Neural progenitor cell (in vitro differentiated cells): ENCODE results near the gene TLNRD1. TPM values are rescaled to one million over a fixed set of nuclear protein-coding genes. Genes with fewer than 3 reads are reported as not detected.

Source experiments
- DNase-seq: peaks from one replicate; pipeline ENCODE4 v3.0.0-alpha.2; 2016; ENCODE audit warnings: low spot score
- H2AFZ ChIP-seq: fragments of 200-600 bp; sonication (generic); replicated peaks from 2 replicates; pipeline ENCODE4 v1.6.1; 2016; ENCODE audit warnings: antibody characterized with exemption
- H3F3A ChIP-seq: fragments of 200-600 bp; sonication (generic); 2 replicates; pipeline ENCODE4 v1.6.1; 2016; ENCODE audit warnings: antibody characterized with exemption, low read depth
- H3K27ac ChIP-seq: fragments of 200-600 bp; sonication (generic); 2 replicates; pipeline ENCODE4 v1.5.1; 2016; ENCODE audit warnings: mild to moderate bottlenecking
- H3K27me3 ChIP-seq: fragments of 200-600 bp; sonication (generic); 2 replicates; pipeline ENCODE4 v1.6.1; 2016; ENCODE audit warnings: mild to moderate bottlenecking, moderate library complexity
- H3K36me3 ChIP-seq: fragments of 200-600 bp; sonication (generic); 2 replicates; pipeline ENCODE4 v1.5.1; 2016
- H3K4me1 ChIP-seq: fragments of 200-600 bp; sonication (generic); 2 replicates; pipeline ENCODE4 v1.6.1; 2016; ENCODE audit warnings: mixed run types
- H3K4me2 ChIP-seq: fragments of 200-600 bp; sonication (generic); 2 replicates; pipeline ENCODE4 v1.6.1; 2016
- H3K4me3 ChIP-seq: fragments of 200-600 bp; sonication (generic); 2 replicates; pipeline ENCODE4 v1.5.1; 2016
- H3K79me2 ChIP-seq: fragments of 200-600 bp; sonication (generic); 2 replicates; pipeline ENCODE4 v1.6.1; 2016; ENCODE audit warnings: low read depth
- H3K9ac ChIP-seq: fragments of 200-600 bp; sonication (generic); 2 replicates; pipeline ENCODE4 v1.6.1; 2016
- H3K9me3 ChIP-seq: fragments of 200-600 bp; sonication (generic); 2 replicates; pipeline ENCODE4 v1.5.1; 2016; ENCODE audit warnings: low read depth
- H4K20me1 ChIP-seq: fragments of 200-600 bp; sonication (generic); 2 replicates; pipeline ENCODE4 v1.6.1; 2016; ENCODE audit warnings: low read depth
- H3K27ac Mint-ChIP-seq: 3 replicates; pipeline ENCODE4 v1.8.0; 2021; ENCODE audit warnings: mixed read lengths
- H3K27me3 Mint-ChIP-seq: 2 replicates; pipeline ENCODE4 v1.8.0; 2022; ENCODE audit warnings: low read depth, mild to moderate bottlenecking, inconsistent platforms, moderate library complexity, mixed read lengths; ENCODE audit not compliant: insufficient read depth
- H3K36me3 Mint-ChIP-seq: 3 replicates; pipeline ENCODE4 v1.8.0; 2021; ENCODE audit warnings: mixed read lengths
- H3K4me1 Mint-ChIP-seq: 3 replicates; pipeline ENCODE4 v1.8.0; 2021; ENCODE audit warnings: mixed read lengths
- H3K4me3 Mint-ChIP-seq: 3 replicates; pipeline ENCODE4 v1.8.0; 2021; ENCODE audit warnings: mild to moderate bottlenecking, moderate library complexity, mixed read lengths
- H3K9me3 Mint-ChIP-seq: 3 replicates; pipeline ENCODE4 v1.8.0; 2020; ENCODE audit warnings: mixed read lengths
- EZH2 ChIP-seq: fragments of 200-600 bp; sonication (generic); IDR thresholded peaks from 2 replicates; pipeline ENCODE4 v1.6.1; 2017; ENCODE audit warnings: antibody characterized with exemption, mild to moderate bottlenecking, moderate library complexity
- EZH2phosphoT487 ChIP-seq: fragments of 200-600 bp; sonication (generic); IDR thresholded peaks from 2 replicates; pipeline ENCODE4 v1.6.1; 2017; ENCODE audit warnings: antibody characterized with exemption
- total RNA-seq: library from RNA; depleted of rRNA; stranded (reverse); fragments of >200 nt; gene quantifications from 2 replicates; pipeline ENCODE4 v1.2.3, GENCODE V29; 2015; ENCODE audit warnings: low replicate concordance
- TF ChIP-seq, protein P1 (sequence below): fragments of 200-600 bp; sonication (generic); IDR thresholded peaks from 2 replicates; pipeline ENCODE4 v1.5.1; 2017; ENCODE audit warnings: antibody characterized with exemption, mild to moderate bottlenecking

TLNRD1 gene
- total RNA-seq, 1 donor from 2014 or later, result 7.3 TPM

DNA sequence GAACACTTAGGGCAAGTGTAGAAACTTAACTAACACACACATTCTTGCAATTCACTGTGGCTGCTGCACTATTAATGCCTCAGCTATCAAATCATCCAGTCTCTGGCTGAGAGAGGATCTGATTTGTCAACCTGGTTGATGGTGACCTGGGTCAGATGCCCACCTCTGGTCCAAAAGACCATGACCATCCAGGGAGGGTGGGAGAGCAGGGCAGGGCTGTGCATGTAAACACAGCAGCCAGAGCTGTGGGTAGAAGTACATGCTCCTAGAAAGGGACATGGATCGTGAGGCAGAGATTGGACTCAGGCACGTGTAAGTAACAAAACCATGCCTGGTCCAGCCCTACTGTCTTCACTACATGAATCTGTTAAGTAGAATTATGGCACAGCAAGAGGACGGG, 28.4 kb upstream of the TLNRD1 start:
- H3K27me3 Mint-ChIP-seq, result peaks cover 2% of the 10 kb centered on the region
- H3K4me2 ChIP-seq, result no peak overlapping the region
- no peak overlapping the region for H2AFZ ChIP-seq
- H3K9me3 Mint-ChIP-seq, result no peaks in the 10 kb centered on the region
- peaks cover 8% of the 10 kb centered on the region for H3K4me1 Mint-ChIP-seq
- H3K27ac ChIP-seq, result no peak overlapping the region
- no peaks in the 10 kb centered on the region for H3K27me3 ChIP-seq
- H3K9me3 ChIP-seq, result no peaks in the 10 kb centered on the region
- H3K4me3 ChIP-seq, result no peak overlapping the region
- TF ChIP-seq, protein P1, sequence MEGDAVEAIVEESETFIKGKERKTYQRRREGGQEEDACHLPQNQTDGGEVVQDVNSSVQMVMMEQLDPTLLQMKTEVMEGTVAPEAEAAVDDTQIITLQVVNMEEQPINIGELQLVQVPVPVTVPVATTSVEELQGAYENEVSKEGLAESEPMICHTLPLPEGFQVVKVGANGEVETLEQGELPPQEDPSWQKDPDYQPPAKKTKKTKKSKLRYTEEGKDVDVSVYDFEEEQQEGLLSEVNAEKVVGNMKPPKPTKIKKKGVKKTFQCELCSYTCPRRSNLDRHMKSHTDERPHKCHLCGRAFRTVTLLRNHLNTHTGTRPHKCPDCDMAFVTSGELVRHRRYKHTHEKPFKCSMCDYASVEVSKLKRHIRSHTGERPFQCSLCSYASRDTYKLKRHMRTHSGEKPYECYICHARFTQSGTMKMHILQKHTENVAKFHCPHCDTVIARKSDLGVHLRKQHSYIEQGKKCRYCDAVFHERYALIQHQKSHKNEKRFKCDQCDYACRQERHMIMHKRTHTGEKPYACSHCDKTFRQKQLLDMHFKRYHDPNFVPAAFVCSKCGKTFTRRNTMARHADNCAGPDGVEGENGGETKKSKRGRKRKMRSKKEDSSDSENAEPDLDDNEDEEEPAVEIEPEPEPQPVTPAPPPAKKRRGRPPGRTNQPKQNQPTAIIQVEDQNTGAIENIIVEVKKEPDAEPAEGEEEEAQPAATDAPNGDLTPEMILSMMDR, result no peak
- TF ChIP-seq EZH2phosphoT487 (no peak), EZH2 (no peak)
- peaks cover 34% of the 10 kb centered on the region for H3K79me2 ChIP-seq
- H3K9ac ChIP-seq, result no peak overlapping the region
- peaks cover 3% of the 10 kb centered on the region for H3K4me1 ChIP-seq
- peaks cover 10% of the 10 kb centered on the region for H3K36me3 Mint-ChIP-seq
- no peaks in the 10 kb centered on the region for H3K36me3 ChIP-seq
- H4K20me1 ChIP-seq, result peaks cover 39% of the 10 kb centered on the region
- DNase-seq, result no peak
- no peak overlapping the region for H3K27ac Mint-ChIP-seq
- H3F3A ChIP-seq, result peaks cover 6% of the 10 kb centered on the region
- H3K4me3 Mint-ChIP-seq, result no peak overlapping the region

DNA sequence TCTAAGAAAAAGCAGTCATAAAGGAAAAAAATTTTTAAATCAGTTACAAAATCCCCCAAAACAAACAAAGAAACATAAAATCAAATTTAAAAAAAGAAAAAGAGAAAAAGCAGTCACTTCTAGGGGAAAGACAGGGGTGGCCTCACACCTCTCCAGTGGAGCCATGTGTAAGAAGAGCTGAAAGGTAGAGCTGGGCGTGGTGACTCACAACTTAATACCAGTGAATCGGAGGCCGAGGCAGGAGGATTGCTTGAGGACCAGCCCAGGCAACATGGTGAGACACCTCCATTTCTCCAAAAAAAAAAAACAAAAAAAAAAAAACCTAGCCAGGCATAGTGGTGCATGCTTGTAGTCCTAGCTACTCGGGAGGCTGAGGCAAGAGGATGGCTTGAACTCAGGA, 25.8 kb upstream of the TLNRD1 start:
- Mint-ChIP-seq H3K36me3 (peaks cover 19% of the 10 kb centered on the region), H3K9me3 (no peaks in the 10 kb centered on the region), H3K4me1 (peaks cover 12% of the 10 kb centered on the region), H3K27ac (no peak overlapping the region), H3K4me3 (no peak overlapping the region), H3K27me3 (peaks cover 3% of the 10 kb centered on the region)
- no peaks in the 10 kb centered on the region for H3K27me3 ChIP-seq
- no peak overlapping the region for H3K4me2 ChIP-seq
- no peaks in the 10 kb centered on the region for H3K4me1 ChIP-seq
- no peak for DNase-seq
- peaks cover 9% of the 10 kb centered on the region for H3F3A ChIP-seq
- H3K27ac ChIP-seq, result no peak overlapping the region
- no peaks in the 10 kb centered on the region for H3K36me3 ChIP-seq
- no peak overlapping the region for H3K4me3 ChIP-seq
- H4K20me1 ChIP-seq, result peaks cover 53% of the 10 kb centered on the region
- no peak overlapping the region for H3K9ac ChIP-seq
- TF ChIP-seq EZH2phosphoT487 (no peak), EZH2 (no peak)
- TF ChIP-seq, protein P1, result no peak
- no peaks in the 10 kb centered on the region for H3K9me3 ChIP-seq
- no peak overlapping the region for H2AFZ ChIP-seq
- peaks cover 42% of the 10 kb centered on the region for H3K79me2 ChIP-seq

DNA sequence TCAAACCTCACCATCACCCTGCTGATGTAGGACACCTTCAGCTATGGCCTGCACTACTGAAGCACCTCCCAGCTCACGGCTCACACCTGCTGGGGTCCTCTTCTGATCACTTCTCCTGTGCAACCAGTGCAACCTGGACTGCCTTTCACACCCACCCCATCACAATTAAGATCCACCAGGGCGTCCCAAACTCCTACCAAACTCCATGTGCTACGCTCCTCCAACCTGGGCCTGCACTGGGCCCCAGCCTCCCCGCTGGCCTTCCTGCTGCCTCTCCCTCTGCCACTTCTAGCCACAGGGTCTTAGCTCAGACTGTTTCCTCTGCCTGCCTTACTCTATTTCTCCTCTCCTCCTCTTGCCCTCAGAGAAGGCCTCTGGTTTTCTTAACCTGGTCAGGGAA, 23.9 kb upstream of the TLNRD1 start:
- Histone ChIP-seq H3K27ac (no peak overlapping the region), H3K27me3 (no peaks in the 10 kb centered on the region), H3K9ac (no peak overlapping the region), H2AFZ (no peak overlapping the region), H3K4me2 (no peak overlapping the region), H3K79me2 (peaks cover 44% of the 10 kb centered on the region), H3F3A (peaks cover 5% of the 10 kb centered on the region), H3K4me3 (no peak overlapping the region), H3K36me3 (no peaks in the 10 kb centered on the region), H3K9me3 (no peaks in the 10 kb centered on the region), H4K20me1 (peaks cover 44% of the 10 kb centered on the region), H3K4me1 (no peaks in the 10 kb centered on the region)
- peaks cover 3% of the 10 kb centered on the region for H3K27me3 Mint-ChIP-seq
- H3K36me3 Mint-ChIP-seq, result peaks cover 23% of the 10 kb centered on the region
- no peak for DNase-seq
- no peaks in the 10 kb centered on the region for H3K9me3 Mint-ChIP-seq
- TF ChIP-seq, protein P1, result no peak
- TF ChIP-seq EZH2 (no peak), EZH2phosphoT487 (no peak)
- no peak overlapping the region for H3K27ac Mint-ChIP-seq
- no peak overlapping the region for H3K4me3 Mint-ChIP-seq
- H3K4me1 Mint-ChIP-seq, result peaks cover 12% of the 10 kb centered on the region
